Keratinocyte (primary cell): ENCODE results near the gene DLX1. TPM values are rescaled to one million over a fixed set of nuclear protein-coding genes. Genes with fewer than 3 reads are reported as not detected.

Source experiments
- DNase-seq: peaks from one replicate; pipeline ENCODE4 v3.0.0-alpha.2; 2011; ENCODE audit warnings: low read depth, missing footprints, low spot score
- FAIRE-seq: peaks from 2 replicates; lab custom pipeline; 2011; peaks lifted over from hg19 to GRCh38; lab: Jason Lieb, UNC
- H2AFZ ChIP-seq: 2 replicates; pipeline ENCODE4 v1.6.0; 2012; ENCODE audit warnings: low read length, control low read depth, inconsistent platforms; ENCODE audit not compliant: control insufficient read depth
- H3K27ac ChIP-seq: 2 replicates; pipeline ENCODE4 v1.5.1; 2011; ENCODE audit warnings: low read length; ENCODE audit not compliant: control insufficient read depth, insufficient read depth
- H3K27me3 ChIP-seq: 3 replicates; pipeline ENCODE4 v1.6.0; 2011; ENCODE audit warnings: low read length; ENCODE audit not compliant: control insufficient read depth, insufficient read depth; ENCODE audit errors: extremely low read depth
- H3K36me3 ChIP-seq, 2 experiments: 2 replicates in 1 of 2; 3 replicates in 1 of 2; pipeline ENCODE4 v1.5.1; 2011; ENCODE audit warnings: low read length in 2 of 2, mild to moderate bottlenecking in 1 of 2; ENCODE audit not compliant: control insufficient read depth in 2 of 2, insufficient read depth in 2 of 2; ENCODE audit errors: extremely low read depth in 1 of 2
- H3K4me1 ChIP-seq: 3 replicates; pipeline ENCODE4 v1.5.1; 2011; ENCODE audit warnings: low read length; ENCODE audit not compliant: control insufficient read depth, insufficient read depth; ENCODE audit errors: extremely low read depth
- H3K4me2 ChIP-seq: 3 replicates; pipeline ENCODE4 v1.6.0; 2011; ENCODE audit warnings: low read depth, low read length; ENCODE audit not compliant: control insufficient read depth, insufficient read depth; ENCODE audit errors: extremely low read depth
- H3K4me3 ChIP-seq, 3 experiments: fragments of 200-600 bp in 1 of 3; sonication (generic) in 1 of 3; 2 replicates in 2 of 3; 3 replicates in 1 of 3; pipeline ENCODE4 v1.5.1; 2011 to 2016; ENCODE audit warnings: low read length in 3 of 3, mild to moderate bottlenecking in 3 of 3, control low read depth in 2 of 3, inconsistent platforms in 1 of 3, low read depth in 1 of 3, mixed read lengths in 1 of 3, mixed run types in 1 of 3, moderate library complexity in 1 of 3; ENCODE audit not compliant: control insufficient read depth in 2 of 3, insufficient read depth in 2 of 3; ENCODE audit errors: extremely low read depth in 1 of 3
- H3K79me2 ChIP-seq: 2 replicates; pipeline ENCODE4 v1.6.0; 2012; ENCODE audit warnings: low read length; ENCODE audit not compliant: control insufficient read depth, insufficient read depth
- H3K9ac ChIP-seq: 3 replicates; pipeline ENCODE4 v1.6.0; 2011; ENCODE audit warnings: low read length; ENCODE audit not compliant: control insufficient read depth, insufficient read depth; ENCODE audit errors: extremely low read depth
- H3K9me1 ChIP-seq: 3 replicates; pipeline ENCODE4 v1.6.0; 2011; ENCODE audit warnings: low read length; ENCODE audit not compliant: control insufficient read depth, insufficient read depth; ENCODE audit errors: extremely low read depth
- H3K9me3 ChIP-seq: 2 replicates; pipeline ENCODE4 v1.5.1; 2012; ENCODE audit warnings: low read depth, low read length; ENCODE audit not compliant: control insufficient read depth
- H4K20me1 ChIP-seq: 3 replicates; pipeline ENCODE4 v1.6.0; 2011; ENCODE audit warnings: low read length; ENCODE audit not compliant: control insufficient read depth, insufficient read depth; ENCODE audit errors: extremely low read depth
- EZH2 ChIP-seq: IDR thresholded peaks from one replicate; pipeline ENCODE4 v1.6.1; 2012; ENCODE audit warnings: inconsistent platforms, mild to moderate bottlenecking, low read length, moderate library complexity
- dilution Hi-C: fragments of 300-500 bp; cut with MboI; formaldehyde crosslinking; loops from one replicate; pipeline ENCODE4 v1.7.0; 2020; ENCODE audit warnings: low sequenced_read_pairs; ENCODE audit not compliant: extremely low pct_ligation_motif_present
- polyA minus RNA-seq, 3 experiments: library from RNA; depleted of rRNA, polyadenylated mRNA; stranded (reverse); fragments of >200 nt; gene quantifications; 1 replicate in 1 of 3; 2 replicates in 1 of 3; 3 replicates in 1 of 3; pipeline ENCODE4 v1.2.3, GENCODE V29; 2011
- polyA plus RNA-seq, 5 experiments: library from polyadenylated mRNA; depleted of rRNA in 3 of 5; stranded (reverse) in 3 of 5; stranded (forward) in 1 of 5; unstranded in 1 of 5; fragments of >200 nt; gene quantifications; 1 replicate in 1 of 5; 2 replicates in 3 of 5; 3 replicates in 1 of 5; pipeline versions ENCODE4 v1.2.1 to v1.2.3, GENCODE V29; 2011 to 2012; ENCODE audit warnings: missing spikeins in 2 of 5, low read depth in 1 of 5, low replicate concordance in 1 of 5
- TF ChIP-seq, protein P1 (sequence below), 3 experiments: IDR thresholded peaks in 1 of 3; conservative IDR thresholded peaks in 1 of 3; optimal IDR thresholded peaks in 1 of 3; 2 replicates in 2 of 3; 3 replicates in 1 of 3; pipeline versions ENCODE3 to v1.5.1; 2011; ENCODE audit warnings: low read length in 3 of 3, mild to moderate bottlenecking in 3 of 3, moderate library complexity in 2 of 3, control low read depth in 1 of 3, inconsistent platforms in 1 of 3; ENCODE audit not compliant: insufficient read depth in 2 of 3; ENCODE audit errors: extremely low read depth in 1 of 3

DLX1 gene
- polyA plus RNA-seq, result 0.68 to 1.5 TPM (median 0.88 TPM) in 3 replicates
- polyA plus RNA-seq (2011; ENCODE audit: low read depth), result 0.39 TPM
- polyA plus RNA-seq (2011; cell fraction: cytosol; rRNA removed), result 0.62 and 0.81 TPM in 2 replicates
- polyA plus RNA-seq (2011; cell fraction: nucleus; rRNA removed), result 1.7 and 2.8 TPM in 2 replicates
- polyA plus RNA-seq (2012; ENCODE audit: low replicate concordance), result 0.48 and 1.5 TPM in 2 replicates
- 0.32 to 2.0 TPM (median 0.99 TPM) in 3 replicates for polyA minus RNA-seq
- not detected for polyA minus RNA-seq (2011; cell fraction: cytosol; rRNA and poly(A)+ RNA removed)
- polyA minus RNA-seq (2011; cell fraction: nucleus; rRNA and poly(A)+ RNA removed), result 0.54 and 0.63 TPM in 2 replicates

DNA sequence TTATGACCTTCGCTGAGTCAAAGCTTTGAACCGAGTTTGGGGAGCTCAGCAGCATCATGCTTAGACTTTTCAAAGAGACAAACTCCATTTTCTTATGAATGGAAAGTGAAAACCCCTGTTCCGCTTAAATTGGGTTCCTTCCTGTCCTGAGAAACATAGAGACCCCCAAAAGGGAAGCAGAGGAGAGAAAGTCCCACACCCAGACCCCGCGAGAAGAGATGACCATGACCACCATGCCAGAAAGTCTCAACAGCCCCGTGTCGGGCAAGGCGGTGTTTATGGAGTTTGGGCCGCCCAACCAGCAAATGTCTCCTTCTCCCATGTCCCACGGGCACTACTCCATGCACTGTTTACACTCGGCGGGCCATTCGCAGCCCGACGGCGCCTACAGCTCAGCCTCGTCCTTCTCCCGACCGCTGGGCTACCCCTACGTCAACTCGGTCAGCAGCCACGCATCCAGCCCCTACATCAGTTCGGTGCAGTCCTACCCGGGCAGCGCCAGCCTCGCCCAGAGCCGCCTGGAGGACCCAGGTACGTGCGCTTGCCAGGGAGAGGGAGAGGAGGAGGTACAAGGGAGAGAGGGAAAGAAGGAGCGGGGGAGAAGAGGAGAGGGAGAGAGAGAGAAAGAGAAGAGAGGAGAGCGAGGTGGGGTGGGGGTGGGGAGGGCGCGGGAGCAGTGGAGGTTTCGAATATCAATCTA, at the start of gene DLX1:
Gene DLX1 (plus strand): TSS at position 48 of the 700 bp plus-strand sequence. CDS start 171 bp downstream, at position 219.
- Histone ChIP-seq H3K36me3 (no peaks in the 10 kb centered on the region), H3K79me2 (no peaks in the 10 kb centered on the region), H3K4me3 (peak within 1 kb of the TSS; percentile 44 to 75 (median 69)), H3K4me1 (peaks cover 34% of the 10 kb centered on the region), H3K27me3 (peaks cover 93% of the 10 kb centered on the region), H3K4me2 (peak within 1 kb of the TSS; percentile 87), H2AFZ (peak within 1 kb of the TSS; percentile 96), H3K27ac (peak within 1 kb of the TSS; percentile 48), H3K9me3 (no peaks in the 10 kb centered on the region), H3K9me1 (no peaks in the 10 kb centered on the region), H3K9ac (peak within 1 kb of the TSS; percentile 75), H4K20me1 (no peaks in the 10 kb centered on the region)
- dilution Hi-C loops, result no loop called here
- TF ChIP-seq, protein P1, sequence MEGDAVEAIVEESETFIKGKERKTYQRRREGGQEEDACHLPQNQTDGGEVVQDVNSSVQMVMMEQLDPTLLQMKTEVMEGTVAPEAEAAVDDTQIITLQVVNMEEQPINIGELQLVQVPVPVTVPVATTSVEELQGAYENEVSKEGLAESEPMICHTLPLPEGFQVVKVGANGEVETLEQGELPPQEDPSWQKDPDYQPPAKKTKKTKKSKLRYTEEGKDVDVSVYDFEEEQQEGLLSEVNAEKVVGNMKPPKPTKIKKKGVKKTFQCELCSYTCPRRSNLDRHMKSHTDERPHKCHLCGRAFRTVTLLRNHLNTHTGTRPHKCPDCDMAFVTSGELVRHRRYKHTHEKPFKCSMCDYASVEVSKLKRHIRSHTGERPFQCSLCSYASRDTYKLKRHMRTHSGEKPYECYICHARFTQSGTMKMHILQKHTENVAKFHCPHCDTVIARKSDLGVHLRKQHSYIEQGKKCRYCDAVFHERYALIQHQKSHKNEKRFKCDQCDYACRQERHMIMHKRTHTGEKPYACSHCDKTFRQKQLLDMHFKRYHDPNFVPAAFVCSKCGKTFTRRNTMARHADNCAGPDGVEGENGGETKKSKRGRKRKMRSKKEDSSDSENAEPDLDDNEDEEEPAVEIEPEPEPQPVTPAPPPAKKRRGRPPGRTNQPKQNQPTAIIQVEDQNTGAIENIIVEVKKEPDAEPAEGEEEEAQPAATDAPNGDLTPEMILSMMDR (optimal IDR thresholded peaks at IDR 0.05 in 1 of 3, IDR thresholded peaks at IDR 0.05 in 1 of 3, conservative IDR thresholded peaks at IDR 0.05 in 1 of 3; ENCODE audit: extremely low read depth in 1 of 3, insufficient read depth in 2 of 3, low read length in 3 of 3), result no peak
- no peak for TF ChIP-seq EZH2
- DNase-seq (no peak), FAIRE-seq (no peak)

DNA sequence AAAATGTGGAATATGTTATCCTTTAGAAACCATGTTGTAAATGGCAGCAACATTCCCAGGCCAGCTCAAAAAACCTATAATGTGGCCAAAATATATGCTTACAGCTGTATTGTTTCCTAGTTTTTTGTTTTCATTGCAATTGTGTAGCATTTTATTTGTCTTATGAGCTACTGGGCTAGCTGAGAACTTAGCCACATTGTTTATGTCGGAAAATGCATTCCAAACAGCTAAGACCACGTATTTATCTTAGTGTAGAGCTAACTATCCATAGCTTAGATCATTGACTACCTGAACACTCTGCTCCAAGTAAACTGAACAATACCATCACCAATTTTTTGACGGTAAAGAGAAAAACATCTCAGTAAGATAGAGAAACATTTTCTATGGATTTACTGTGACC, 47.2 kb upstream of the DLX1 start:
- FAIRE-seq, result no peak
- Histone ChIP-seq H3K9me1 (no peaks in the 10 kb centered on the region), H3K79me2 (no peaks in the 10 kb centered on the region), H3K4me1 (peaks cover 13% of the 10 kb centered on the region), H3K4me2 (peak overlapping the region; percentile 11), H3K27ac (no peak overlapping the region), H3K27me3 (no peaks in the 10 kb centered on the region), H3K36me3 (no peaks in the 10 kb centered on the region), H4K20me1 (no peaks in the 10 kb centered on the region), H2AFZ (no peak overlapping the region), H3K9ac (no peak overlapping the region), H3K4me3 (no peak overlapping the region), H3K9me3 (no peaks in the 10 kb centered on the region)
- no peak for DNase-seq
- no peak for TF ChIP-seq EZH2
- TF ChIP-seq, protein P1 (optimal IDR thresholded peaks at IDR 0.05 in 1 of 3, IDR thresholded peaks at IDR 0.05 in 1 of 3, conservative IDR thresholded peaks at IDR 0.05 in 1 of 3; ENCODE audit: extremely low read depth in 1 of 3, insufficient read depth in 2 of 3, low read length in 3 of 3), result no peak
- dilution Hi-C loops, result no loop called here
